Mucosa of gallbladder (tissue), 1 donor: Measurements from ENCODE around the gene C7. TPM values are rescaled to one million over a fixed set of nuclear protein-coding genes. Genes with fewer than 3 reads are reported as not detected.

Experiments used
- DNase-seq: peaks from one replicate; pipeline ENCODE4 v3.0.0-alpha.2; 2020; ENCODE audit warnings: low spot score
- total RNA-seq: library from RNA; stranded (reverse); gene quantifications from one replicate; pipeline ENCODE4 v1.2.1, GENCODE V29; 2021
- donor health status: DM: no; HTN: no; CAD: no.

C7 gene
- total RNA-seq, 1 donor from 2014 or later = 355 TPM

GRCh38 chr5:40916226-40916625, 6.9 kb downstream of the C7 start:
- no peak for DNase-seq

GRCh38 chr5:40928886-40929448, 19.7 kb downstream of the C7 start:
- DNase-seq = no peak

- no peak for DNase-seq
Measured at GRCh38 chr5:40932766-40933165, 23.5 kb downstream of the C7 start.

- DNase-seq = no peak
Measured at GRCh38 chr5:40937075-40937474, 27.8 kb downstream of the C7 start.

- no peak for DNase-seq
Measured at GRCh38 chr5:40939753-40940152, 30.5 kb downstream of the C7 start.

GRCh38 chr5:40945111-40945510, 35.8 kb downstream of the C7 start:
- no peak for DNase-seq

GRCh38 chr5:40955313-40955712, 46.0 kb downstream of the C7 start:
- DNase-seq = no peak

GRCh38 chr5:40957048-40957447, 47.8 kb downstream of the C7 start:
- DNase-seq = no peak

- DNase-seq = no peak
Measured at GRCh38 chr5:40958811-40959210, 49.5 kb downstream of the C7 start.

GRCh38 chr5:40960037-40960436, 50.7 kb downstream of the C7 start:
- DNase-seq = no peak

- no peak for DNase-seq
Measured at GRCh38 chr5:40962207-40962955, 53.1 kb downstream of the C7 start.

GRCh38 chr5:40972434-40972833, 63.1 kb downstream of the C7 start:
- no peak for DNase-seq

GRCh38 chr5:40973364-40974004, 64.2 kb downstream of the C7 start:
- DNase-seq = no peak

- no peak for DNase-seq
Measured at GRCh38 chr5:40976041-40976440, 66.7 kb downstream of the C7 start.

GRCh38 chr5:40976836-40977235, 67.5 kb downstream of the C7 start:
- DNase-seq = no peak

- no peak for DNase-seq
Measured at GRCh38 chr5:40981420-40981819, 72.1 kb downstream of the C7 start.

GRCh38 chr5:40983781-40984180, 74.5 kb downstream of the C7 start:
- DNase-seq = no peak

- DNase-seq = no peak
Measured at GRCh38 chr5:40984884-40985283, 75.6 kb downstream of the C7 start.

- DNase-seq = no peak
Measured at GRCh38 chr5:40985501-40985900, 76.2 kb downstream of the C7 start.

GRCh38 chr5:40986666-40987065, 77.4 kb downstream of the C7 start:
- no peak for DNase-seq

GRCh38 chr5:40987349-40987748, 78.1 kb downstream of the C7 start:
- DNase-seq = no peak

- DNase-seq = no peak
Measured at GRCh38 chr5:40988746-40989510, 79.6 kb downstream of the C7 start.
